KOPT-K1 (cell line): ENCODE measurements around the gene TAS2R30.

ENCODE experiments used
- H3K27ac ChIP-seq: fragments of 200-600 bp; sonication (generic); 2 replicates; pipeline ENCODE4 v1.5.1; 2016; ENCODE audit warnings: antibody characterized with exemption, mild to moderate bottlenecking, low read depth, low read length; ENCODE audit not compliant: poor library complexity, severe bottlenecking
- H3K36me3 ChIP-seq: fragments of 200-600 bp; sonication (generic); 2 replicates; pipeline ENCODE4 v1.5.1; 2017; ENCODE audit warnings: antibody characterized with exemption, mild to moderate bottlenecking, low read length, moderate library complexity; ENCODE audit not compliant: insufficient read depth
- H3K9me3 ChIP-seq: fragments of 200-600 bp; sonication (generic); 2 replicates; pipeline ENCODE4 v1.5.1; 2017; ENCODE audit warnings: antibody characterized with exemption, low read length, mild to moderate bottlenecking; ENCODE audit not compliant: insufficient read depth, poor library complexity, severe bottlenecking

The TAS2R30 gene

GRCh38 chr12:11134305-11134704 is at the start of gene TAS2R30:
Gene TAS2R30 (minus strand): TSS chr12:11134644. CDS start chr12:11134244, 400 bp downstream.
- Histone ChIP-seq H3K9me3 (peaks cover 9% of the 10 kb centered on the region), H3K27ac (no peak within 1 kb of the TSS), H3K36me3 (peaks cover 23% of the 10 kb centered on the region)

GRCh38 chr12:11183011-11183410 is 48.6 kb upstream of the TAS2R30 start:
- H3K27ac ChIP-seq: no peak overlapping the region
- H3K36me3 ChIP-seq: no peaks in the 10 kb centered on the region
- H3K9me3 ChIP-seq: no peaks in the 10 kb centered on the region

GRCh38 chr12:11182529-11182928 is 48.1 kb upstream of the TAS2R30 start:
- no peaks in the 10 kb centered on the region for H3K36me3 ChIP-seq
- no peaks in the 10 kb centered on the region for H3K9me3 ChIP-seq
- H3K27ac ChIP-seq: no peak overlapping the region

GRCh38 chr12:11178250-11178649 is 43.8 kb upstream of the TAS2R30 start:
- H3K36me3 ChIP-seq: peaks cover 25% of the 10 kb centered on the region
- no peak overlapping the region for H3K27ac ChIP-seq
- H3K9me3 ChIP-seq: no peaks in the 10 kb centered on the region

GRCh38 chr12:11174022-11174421 is 39.6 kb upstream of the TAS2R30 start:
- Histone ChIP-seq H3K9me3 (peaks cover 6% of the 10 kb centered on the region), H3K27ac (no peak overlapping the region), H3K36me3 (peaks cover 43% of the 10 kb centered on the region)

- Histone ChIP-seq H3K27ac (peak overlapping the region; percentile 95), H3K36me3 (peaks cover 58% of the 10 kb centered on the region), H3K9me3 (peaks cover 6% of the 10 kb centered on the region)
Measured at GRCh38 chr12:11171969-11172675, 37.7 kb upstream of the TAS2R30 start.

GRCh38 chr12:11171145-11171968 is 36.9 kb upstream of the TAS2R30 start, which contains the start of gene SMIM10L1:
Gene SMIM10L1 (plus strand): TSS chr12:11171194. CDS start chr12:11171357, 163 bp downstream.
- Histone ChIP-seq H3K36me3 (peaks cover 65% of the 10 kb centered on the region), H3K27ac (peak within 1 kb of the TSS; percentile 95), H3K9me3 (peaks cover 6% of the 10 kb centered on the region)

GRCh38 chr12:11170810-11171144 is 36.3 kb upstream of the TAS2R30 start:
- Histone ChIP-seq H3K27ac (peak overlapping the region; percentile 95), H3K36me3 (peaks cover 65% of the 10 kb centered on the region), H3K9me3 (peaks cover 6% of the 10 kb centered on the region)

GRCh38 chr12:11166300-11166699 is 31.9 kb upstream of the TAS2R30 start:
- Histone ChIP-seq H3K9me3 (peaks cover 5% of the 10 kb centered on the region), H3K36me3 (peaks cover 78% of the 10 kb centered on the region), H3K27ac (no peak overlapping the region)

- H3K9me3 ChIP-seq: peaks cover 2% of the 10 kb centered on the region
- no peak overlapping the region for H3K27ac ChIP-seq
- H3K36me3 ChIP-seq: peaks cover 89% of the 10 kb centered on the region
Measured at GRCh38 chr12:11164384-11164783, 29.9 kb upstream of the TAS2R30 start.

- peaks cover 14% of the 10 kb centered on the region for H3K9me3 ChIP-seq
- peaks cover 86% of the 10 kb centered on the region for H3K36me3 ChIP-seq
- H3K27ac ChIP-seq: no peak overlapping the region
Measured at GRCh38 chr12:11162502-11162901, 28.1 kb upstream of the TAS2R30 start.

GRCh38 chr12:11158885-11159444 is 24.5 kb upstream of the TAS2R30 start:
- no peak overlapping the region for H3K27ac ChIP-seq
- peaks cover 69% of the 10 kb centered on the region for H3K36me3 ChIP-seq
- peaks cover 48% of the 10 kb centered on the region for H3K9me3 ChIP-seq

- peaks cover 51% of the 10 kb centered on the region for H3K36me3 ChIP-seq
- peaks cover 71% of the 10 kb centered on the region for H3K9me3 ChIP-seq
- no peak overlapping the region for H3K27ac ChIP-seq
Measured at GRCh38 chr12:11154400-11154925, 20.0 kb upstream of the TAS2R30 start.

- H3K36me3 ChIP-seq: peaks cover 40% of the 10 kb centered on the region
- peaks cover 61% of the 10 kb centered on the region for H3K9me3 ChIP-seq
- no peak overlapping the region for H3K27ac ChIP-seq
Measured at GRCh38 chr12:11152725-11153124, 18.3 kb upstream of the TAS2R30 start.

- Histone ChIP-seq H3K27ac (no peak overlapping the region), H3K36me3 (peaks cover 37% of the 10 kb centered on the region), H3K9me3 (peaks cover 47% of the 10 kb centered on the region)
Measured at GRCh38 chr12:11150832-11151231, 16.4 kb upstream of the TAS2R30 start.
